GM10266 (cell line): ENCODE data around the gene RCBTB2.

Source experiments
- DNase-seq: peaks from one replicate; pipeline ENCODE4 v3.0.0; 2012; ENCODE audit errors: extremely low spot score
- CTCF ChIP-seq: IDR thresholded peaks from 2 replicates; pipeline ENCODE4 v1.5.1; 2012; ENCODE audit warnings: mild to moderate bottlenecking, low read depth; ENCODE audit not compliant: control insufficient read depth, insufficient read depth; ENCODE audit errors: missing control alignments

Gene RCBTB2

GRCh38 chr13:48569104-48569666, 36.3 kb upstream of the RCBTB2 start:
- no peak for TF ChIP-seq CTCF

GRCh38 chr13:48568370-48569103, 35.7 kb upstream of the RCBTB2 start:
- no peak for DNase-seq
- no peak for TF ChIP-seq CTCF

More at GRCh38 chr13:48569104-48569666, 36.3 kb upstream of the RCBTB2 start:
- DNase-seq, result no peak

GRCh38 chr13:48567515-48568369, 34.9 kb upstream of the RCBTB2 start:
- no peak for TF ChIP-seq CTCF
- DNase-seq, result no peak

GRCh38 chr13:48564056-48564455, 31.2 kb upstream of the RCBTB2 start:
- DNase-seq, result no peak
- no peak for TF ChIP-seq CTCF

GRCh38 chr13:48563626-48564025, 30.7 kb upstream of the RCBTB2 start:
- no peak for TF ChIP-seq CTCF
- DNase-seq, result no peak

GRCh38 chr13:48562296-48563066, 29.6 kb upstream of the RCBTB2 start:
- no peak for TF ChIP-seq CTCF
- peak; percentile 63 for DNase-seq
